Natural killer cell treated with Interleukin-12 subunit alpha and Interleukin-12 subunit beta and Interleukin-15 and Interleukin-18, amount 100 ng/mL, for 72 hours (primary cell): Measurements from ENCODE around the gene FAM3B. TPM values are rescaled to one million over a fixed set of nuclear protein-coding genes. Genes with fewer than 3 reads are reported as not detected.
A peak's percentile ranks its signal among the peaks of the same experiment; 100 is the strongest.
"Not testable (repeated sequence)": the region's sequence is repeated elsewhere in the genome, so short reads cannot be mapped to it uniquely, and the experiment has no call there.

Experiments
- ATAC-seq, 2 donors: fragments of 150-1000 bp; cut with Tn5 transposase in 1 of 2; sonication (Bioruptor Pico), chemical (Tn5 transposase) in 1 of 2; 2 replicates each; pipeline ENCODE4 v1.10.0; 2021
- DNase-seq: peaks from one replicate; pipeline ENCODE4 v3.0.0; 2022; ENCODE audit warnings: low spot score
- H3K27ac Mint-ChIP-seq, 2 donors: 1 replicate in 1 of 2; 2 replicates in 1 of 2; pipeline ENCODE4 v1.8.0; 2022; ENCODE audit warnings: mixed read lengths in 2 of 2, mild to moderate bottlenecking in 1 of 2, moderate library complexity in 1 of 2
- H3K27me3 Mint-ChIP-seq, 2 donors: 1 replicate in 1 of 2; 2 replicates in 1 of 2; pipeline ENCODE4 v1.8.0; 2022; ENCODE audit warnings: mixed read lengths in 2 of 2
- H3K36me3 Mint-ChIP-seq: one replicate; pipeline ENCODE4 v1.8.0; 2022; ENCODE audit warnings: mixed read lengths
- H3K4me1 Mint-ChIP-seq, 2 donors: 1 replicate in 1 of 2; 2 replicates in 1 of 2; pipeline ENCODE4 v1.8.0; 2022; ENCODE audit warnings: low read depth in 2 of 2, mixed read lengths in 2 of 2, mild to moderate bottlenecking in 1 of 2
- H3K4me3 Mint-ChIP-seq: one replicate; pipeline ENCODE4 v1.8.0; 2022; ENCODE audit warnings: mixed read lengths
- H3K9me3 Mint-ChIP-seq: 2 replicates; pipeline ENCODE4 v1.8.0; 2022; ENCODE audit warnings: mixed read lengths
- total RNA-seq, 2 donors: library from RNA; stranded (reverse); gene quantifications; one replicate each; pipeline ENCODE4 v1.2.3, GENCODE V29; 2022

The FAM3B gene
- total RNA-seq, 2 donors from 2014 or later = not detected

DNA sequence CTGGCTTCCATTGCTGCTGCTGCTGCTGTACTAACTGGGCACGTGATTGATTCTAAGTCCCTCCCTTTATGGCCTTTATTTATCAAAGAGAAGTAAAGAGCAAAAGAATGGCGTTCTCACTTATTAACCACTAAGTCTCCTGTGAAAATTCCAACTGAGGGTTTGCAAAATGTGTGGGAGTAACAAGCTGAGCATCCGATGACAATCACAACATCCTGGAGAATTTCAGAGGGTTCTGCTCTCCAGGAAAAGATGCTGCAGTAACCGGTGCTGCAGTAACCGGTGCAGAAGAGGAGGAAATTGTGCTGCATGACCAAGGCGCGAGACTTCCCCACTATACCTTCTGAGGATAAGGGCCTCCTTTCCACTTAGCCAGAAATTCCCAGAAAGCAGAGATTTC lies 32.5 kb downstream of the FAM3B start:
- DNase-seq (no peak), ATAC-seq (no peak)
- Mint-ChIP-seq H3K36me3 (no peaks in the 10 kb centered on the region), H3K9me3 (no peaks in the 10 kb centered on the region), H3K4me1 (no peaks in the 10 kb centered on the region), H3K4me3 (no peak overlapping the region), H3K27ac (no peak overlapping the region), H3K27me3 (peaks cover 16 to 22% of the 10 kb centered on the region in 2 donors)

DNA sequence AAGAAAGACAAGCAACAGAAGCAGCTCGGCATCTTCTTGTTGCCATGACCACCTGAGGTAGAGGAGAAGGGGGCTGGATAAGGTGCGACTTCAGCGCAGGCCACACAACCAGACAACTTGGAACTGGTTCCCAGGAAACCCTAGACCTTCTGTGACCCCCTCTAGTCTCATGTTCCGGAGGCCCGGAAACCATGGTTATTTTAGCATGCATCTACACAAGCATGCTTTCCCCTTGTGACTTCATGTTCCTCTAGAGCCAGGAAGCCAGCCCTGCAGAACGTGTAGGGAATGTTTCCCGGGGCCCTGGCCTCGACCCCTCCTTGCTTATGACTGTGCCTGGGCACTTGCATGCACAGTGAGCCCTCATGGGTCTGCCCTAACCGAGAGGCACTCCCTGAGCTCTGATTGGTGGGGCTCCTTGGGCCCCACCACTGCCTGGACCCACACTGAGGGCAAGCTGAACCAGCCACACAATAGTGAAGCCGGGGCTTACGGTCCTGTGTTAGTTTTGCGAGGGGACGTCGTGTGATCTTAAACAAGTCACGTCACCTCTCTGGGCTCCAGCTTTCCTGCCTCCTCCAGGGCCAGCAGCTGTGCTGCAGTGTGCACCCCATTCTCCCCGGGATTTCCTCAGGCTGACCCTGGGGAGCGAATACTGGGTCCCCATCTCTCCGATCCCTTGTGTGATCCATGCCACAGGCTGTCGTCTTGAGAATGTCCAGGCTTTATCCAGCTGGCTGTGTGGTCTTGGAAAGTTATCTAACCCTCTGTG lies 33.2 kb downstream of the FAM3B start:
- H3K27ac Mint-ChIP-seq = no peak overlapping the region
- no peaks in the 10 kb centered on the region for H3K4me1 Mint-ChIP-seq
- no peak overlapping the region for H3K4me3 Mint-ChIP-seq
- H3K27me3 Mint-ChIP-seq = peaks cover 19 to 22% of the 10 kb centered on the region in 2 donors
- H3K36me3 Mint-ChIP-seq = no peaks in the 10 kb centered on the region
- ATAC-seq = peak; percentile 27 to 32
- no peaks in the 10 kb centered on the region for H3K9me3 Mint-ChIP-seq
- no peak for DNase-seq

DNA sequence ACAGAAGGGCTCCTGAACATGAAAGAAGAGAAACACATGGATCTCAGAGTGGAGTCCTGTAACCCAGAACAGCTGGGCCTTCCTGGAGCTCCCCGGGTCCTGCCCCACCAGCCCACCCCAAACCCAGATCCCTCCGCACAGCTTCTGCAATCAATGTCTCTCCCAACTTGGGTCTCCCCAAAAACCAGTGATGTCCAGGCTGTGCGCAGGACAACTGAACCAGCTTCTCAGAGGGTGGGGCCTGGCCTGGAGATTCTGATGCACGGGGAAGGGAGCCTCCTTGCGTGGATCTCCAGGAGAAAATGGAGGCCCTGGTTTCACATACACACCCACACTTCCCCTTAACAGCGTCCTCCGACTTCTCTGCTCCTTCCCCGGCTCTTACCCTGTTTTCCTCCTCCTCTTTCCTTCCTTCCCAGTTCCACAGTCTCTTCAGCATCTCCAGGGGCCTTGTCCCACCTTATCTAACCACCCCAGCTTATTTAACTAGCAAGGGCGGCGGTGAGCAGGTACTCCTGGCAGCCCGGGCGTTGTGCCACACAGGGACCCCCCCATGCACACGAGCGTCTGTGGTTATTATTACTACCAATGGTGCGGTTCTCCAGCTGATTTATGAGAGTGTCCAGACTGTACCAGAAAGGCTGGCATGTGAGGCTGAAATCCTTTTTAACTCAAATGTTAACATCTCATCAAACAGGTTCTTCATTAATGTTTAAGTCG lies 34.0 kb downstream of the FAM3B start:
- Mint-ChIP-seq H3K4me3 (no peak overlapping the region), H3K27ac (no peak overlapping the region), H3K4me1 (no peaks in the 10 kb centered on the region), H3K27me3 (peaks cover 17 to 22% of the 10 kb centered on the region in 2 donors), H3K36me3 (no peaks in the 10 kb centered on the region), H3K9me3 (no peaks in the 10 kb centered on the region)
- DNase-seq (no peak), ATAC-seq (no peak)

DNA sequence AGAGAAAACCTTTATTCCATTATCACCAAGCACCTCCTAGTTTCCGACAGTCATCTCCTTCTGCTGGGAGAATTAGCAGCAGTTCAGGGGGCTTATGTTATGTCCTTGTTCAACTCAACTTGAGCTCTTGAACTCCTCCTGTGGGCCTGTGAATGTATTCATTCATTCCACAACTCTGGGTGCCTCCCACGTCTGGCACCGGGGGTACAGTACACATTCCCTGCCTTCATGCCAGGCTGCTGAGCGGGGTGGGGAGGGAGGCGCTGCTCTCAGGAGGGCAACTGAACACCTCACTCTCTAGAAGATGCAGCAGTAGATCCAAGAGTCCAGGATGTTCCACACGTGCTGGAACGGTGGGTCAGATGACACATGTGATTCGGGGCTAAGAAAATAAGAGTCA lies 40.9 kb downstream of the FAM3B start:
- no peak for ATAC-seq
- Mint-ChIP-seq H3K27ac (no peak overlapping the region), H3K36me3 (no peaks in the 10 kb centered on the region), H3K4me1 (peaks cover 10 to 11% of the 10 kb centered on the region in 2 donors), H3K4me3 (no peak overlapping the region), H3K9me3 (no peaks in the 10 kb centered on the region), H3K27me3 (peaks cover 0 to 6% of the 10 kb centered on the region in 2 donors)
- DNase-seq = no peak

DNA sequence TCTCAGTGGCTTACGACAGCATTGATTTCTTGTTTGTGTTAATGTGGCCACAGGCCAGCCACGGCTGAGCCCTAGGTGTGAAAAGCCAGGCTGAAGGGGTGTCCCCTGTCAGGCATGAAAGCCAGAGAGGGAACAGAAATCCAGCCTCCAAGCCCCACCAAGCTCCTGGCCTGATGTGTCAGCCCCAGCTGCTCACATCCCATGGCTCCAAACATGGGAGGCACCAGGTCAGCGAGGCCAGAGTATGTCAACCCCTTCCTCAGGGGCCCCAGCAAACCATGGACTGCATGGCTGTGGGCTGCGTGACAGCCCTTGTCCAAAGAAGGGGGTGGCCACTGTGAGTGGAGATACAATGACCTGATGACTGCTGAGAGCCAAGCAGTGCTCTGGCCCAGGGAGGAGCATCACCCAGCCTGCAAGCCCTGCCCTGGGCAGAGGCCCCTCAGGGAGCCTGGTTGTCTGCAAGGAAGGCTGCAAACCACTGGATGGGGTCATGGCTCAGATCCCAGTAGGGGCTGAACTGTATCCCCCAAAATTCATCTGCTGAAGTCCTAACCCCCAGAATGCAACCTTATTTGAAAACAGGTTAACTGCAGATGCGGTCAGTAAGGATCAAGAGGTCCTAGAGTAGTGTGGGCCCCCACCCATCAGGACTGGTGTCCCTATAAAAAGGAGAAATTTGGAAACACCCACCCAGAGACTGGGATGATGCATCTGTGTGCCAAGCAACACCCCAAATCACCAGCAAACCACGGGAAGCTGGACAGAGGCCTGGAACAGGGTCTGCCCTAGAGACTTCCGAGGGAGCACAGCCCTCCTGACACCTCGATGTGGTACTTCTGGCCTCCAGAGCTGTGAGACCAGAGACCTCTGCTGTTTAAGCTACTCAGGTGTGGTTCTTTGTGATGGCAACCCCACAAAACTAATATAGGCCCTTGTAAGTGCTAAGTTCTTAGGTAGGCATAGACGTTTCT lies 41.9 kb downstream of the FAM3B start:
- no peak overlapping the region for H3K4me3 Mint-ChIP-seq
- ATAC-seq (no peak), DNase-seq (no peak)
- no peaks in the 10 kb centered on the region for H3K36me3 Mint-ChIP-seq
- H3K27ac Mint-ChIP-seq = no peak overlapping the region
- H3K4me1 Mint-ChIP-seq = peaks cover 17 to 21% of the 10 kb centered on the region in 2 donors
- H3K9me3 Mint-ChIP-seq = no peaks in the 10 kb centered on the region
- H3K27me3 Mint-ChIP-seq = peaks cover 0 to 6% of the 10 kb centered on the region in 2 donors

DNA sequence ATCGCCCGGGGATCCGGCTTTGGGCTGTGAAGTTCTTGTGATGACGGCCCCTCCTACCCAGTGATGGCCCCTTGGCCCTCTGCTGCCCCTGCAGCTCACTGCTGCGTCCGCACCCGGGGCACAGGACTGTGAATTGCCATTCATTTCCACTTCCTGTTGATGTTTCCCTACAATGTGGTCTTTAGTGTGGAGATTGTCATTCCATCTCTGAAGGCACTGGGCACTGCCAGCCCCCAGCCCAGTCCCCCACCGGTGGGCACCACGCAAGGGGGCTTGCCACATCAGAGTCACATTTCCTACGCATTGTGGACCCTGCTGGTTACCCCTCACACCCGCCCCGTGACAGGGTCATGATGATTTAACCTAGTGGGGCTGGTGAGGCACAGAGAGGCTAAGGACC lies 42.7 kb downstream of the FAM3B start:
- Mint-ChIP-seq H3K27me3 (peaks cover 0 to 4% of the 10 kb centered on the region in 2 donors), H3K4me3 (no peak overlapping the region), H3K9me3 (no peaks in the 10 kb centered on the region), H3K27ac (no peak overlapping the region), H3K4me1 (peaks cover 17 to 26% of the 10 kb centered on the region in 2 donors), H3K36me3 (no peaks in the 10 kb centered on the region)
- DNase-seq = no peak
- no peak for ATAC-seq

DNA sequence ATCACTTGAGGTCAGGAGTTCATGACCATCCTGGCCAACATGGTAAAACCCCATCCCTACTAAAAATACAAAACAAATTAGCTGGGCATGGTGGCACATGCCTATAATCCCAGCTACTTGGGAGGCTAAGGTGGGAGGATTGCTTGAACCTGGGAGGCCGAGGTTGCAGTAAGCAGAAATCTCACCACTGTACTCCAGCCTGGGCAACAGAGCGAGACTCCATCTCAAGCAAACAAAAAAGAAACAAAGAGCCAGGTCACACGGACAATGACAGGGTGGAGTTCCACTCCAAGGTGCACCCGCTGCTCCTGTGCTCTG lies 43.1 kb downstream of the FAM3B start:
- not testable (repeated sequence) for H3K27me3 Mint-ChIP-seq, DNase-seq, H3K36me3 Mint-ChIP-seq, H3K9me3 Mint-ChIP-seq, H3K27ac Mint-ChIP-seq, ATAC-seq, H3K4me3 Mint-ChIP-seq
- peaks cover 17 to 26% of the 10 kb centered on the region in 2 donors for H3K4me1 Mint-ChIP-seq

DNA sequence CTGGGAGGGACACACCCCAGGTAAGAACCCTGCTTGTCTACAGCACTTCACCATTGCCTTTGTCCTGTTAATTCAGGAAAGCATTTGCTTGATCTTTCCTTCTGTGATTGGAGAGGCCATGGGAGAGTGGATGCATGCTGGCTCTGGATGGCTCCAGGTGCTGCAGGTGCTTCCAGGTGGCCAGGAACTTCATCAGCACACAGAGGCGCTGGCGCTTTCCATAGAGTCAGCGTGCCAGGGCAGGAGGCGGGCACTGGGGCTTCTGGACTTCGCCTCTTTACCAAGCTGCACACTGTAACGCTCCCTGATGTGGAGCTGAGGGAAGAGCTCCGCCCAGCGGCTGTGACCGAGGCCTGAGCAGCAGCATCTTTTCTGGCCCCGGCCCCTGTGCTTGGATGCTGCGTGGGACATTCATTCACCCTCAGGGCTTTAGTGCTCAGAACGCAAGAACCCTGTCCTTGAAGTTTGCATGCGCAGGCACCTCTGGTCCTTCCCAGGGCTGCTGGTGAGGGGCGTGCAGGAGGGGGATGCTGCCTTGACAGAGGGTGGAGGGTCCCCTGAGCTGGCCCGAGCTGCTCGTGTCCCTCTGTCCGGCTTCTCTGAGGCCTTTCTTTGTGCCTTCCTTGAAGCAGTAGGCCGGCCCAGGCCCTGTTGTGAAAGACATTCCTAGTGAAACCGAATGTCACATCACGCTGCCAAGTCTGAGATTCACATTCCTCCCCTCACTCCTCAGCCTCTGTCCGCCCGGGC lies 43.6 kb downstream of the FAM3B start:
- no peaks in the 10 kb centered on the region for H3K36me3 Mint-ChIP-seq
- no peak for DNase-seq
- no peak for ATAC-seq
- no peak overlapping the region for H3K4me3 Mint-ChIP-seq
- peaks cover 18 to 26% of the 10 kb centered on the region in 2 donors for H3K4me1 Mint-ChIP-seq
- peaks cover 0 to 2% of the 10 kb centered on the region in 2 donors for H3K27me3 Mint-ChIP-seq
- H3K27ac Mint-ChIP-seq = no peak overlapping the region
- no peaks in the 10 kb centered on the region for H3K9me3 Mint-ChIP-seq

DNA sequence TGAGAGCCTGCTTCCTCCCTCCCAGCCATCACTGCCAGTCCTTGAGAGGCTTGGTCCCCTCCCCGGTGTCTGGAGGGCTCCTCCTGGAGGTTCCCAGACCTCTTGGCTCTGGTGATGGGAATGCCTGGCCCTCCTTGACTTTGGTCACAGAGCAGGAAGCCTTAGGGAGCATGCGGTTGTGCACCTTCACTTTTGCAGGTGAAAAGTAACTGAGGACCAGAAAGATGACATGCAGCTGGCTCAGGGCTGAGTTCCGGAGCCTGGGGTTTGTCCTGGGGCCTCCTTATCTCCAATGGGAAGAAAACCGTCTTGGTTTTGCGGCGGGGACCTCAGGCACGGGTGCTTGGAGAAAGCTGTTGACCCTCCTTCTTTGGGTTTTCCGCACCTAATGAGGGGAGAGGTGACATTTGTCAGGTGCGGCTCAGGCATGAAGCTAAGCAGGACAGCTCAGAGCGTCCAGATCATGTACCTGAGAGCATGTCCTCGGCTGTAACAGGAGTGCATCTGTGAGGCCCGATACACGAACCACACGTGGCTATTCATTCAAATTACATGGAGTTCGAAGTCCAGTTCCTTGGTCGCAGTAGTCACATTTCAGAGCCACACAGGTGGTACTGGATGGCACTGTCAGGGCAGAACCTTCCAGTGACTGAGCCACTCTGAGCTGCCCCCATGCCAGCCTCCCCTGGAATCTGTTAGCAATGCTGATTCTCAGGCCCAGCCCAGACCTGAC lies 44.6 kb downstream of the FAM3B start:
- H3K4me1 Mint-ChIP-seq = peaks cover 19 to 26% of the 10 kb centered on the region in 2 donors
- ATAC-seq = no peak

DNA sequence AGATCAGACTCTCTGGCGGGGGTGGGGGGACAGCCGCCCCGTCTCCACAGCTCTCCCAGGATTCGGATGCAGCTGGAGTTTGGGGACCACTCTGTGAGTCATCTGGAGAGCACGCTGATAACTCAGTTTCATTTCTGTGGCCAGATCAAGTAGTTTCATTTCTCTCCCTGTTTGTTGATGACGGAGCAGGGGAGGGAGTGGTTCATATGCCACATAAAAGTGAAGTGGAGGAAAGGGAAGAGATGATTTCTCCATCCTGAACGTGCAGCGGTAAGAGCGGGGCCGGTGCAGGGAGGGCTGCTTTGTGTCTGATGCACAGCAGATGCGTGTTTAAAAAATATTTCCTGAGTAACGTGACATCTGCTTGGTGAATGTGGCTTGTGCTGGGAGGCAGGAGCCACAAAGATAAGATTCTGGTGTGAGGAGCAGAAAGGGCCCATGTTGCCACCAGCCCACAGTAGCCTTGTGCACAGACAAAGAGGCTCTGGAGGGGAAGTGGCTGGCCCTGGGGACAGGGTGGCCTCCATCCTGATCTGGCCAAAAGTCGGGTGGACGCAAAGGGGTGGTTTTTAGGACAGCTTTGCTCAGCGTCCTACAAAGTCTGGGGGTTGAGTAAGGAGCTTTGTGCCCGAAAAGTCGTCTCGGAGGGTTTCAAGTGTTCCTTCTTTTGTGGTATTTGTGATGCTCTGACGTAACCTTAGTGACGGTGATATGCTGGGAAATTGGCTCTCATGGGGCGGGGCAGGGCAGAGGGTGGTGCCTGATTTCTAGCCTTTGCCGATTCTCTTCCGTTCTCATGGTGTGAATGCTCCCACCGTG lies 45.4 kb downstream of the FAM3B start, which contains the start of gene MX2:
Gene MX2, plus strand, starts transcription at position 242 of the 819 bp plus-strand sequence. CDS start 14,880 bp downstream, outside the sequence.
- Mint-ChIP-seq H3K27ac (peak within 1 kb of the TSS; percentile 93 to 98), H3K36me3 (no peaks in the 10 kb centered on the region), H3K4me3 (peak within 1 kb of the TSS; percentile 94), H3K9me3 (no peaks in the 10 kb centered on the region), H3K27me3 (no peaks in the 10 kb centered on the region), H3K4me1 (peaks cover 19 to 26% of the 10 kb centered on the region in 2 donors)
- ATAC-seq = peak; percentile 85 to 86
- DNase-seq = peak; percentile 66

More for the DNA sequence above, 44.6 kb downstream of the FAM3B start:
- Mint-ChIP-seq H3K27me3 (no peaks in the 10 kb centered on the region), H3K36me3 (no peaks in the 10 kb centered on the region), H3K9me3 (no peaks in the 10 kb centered on the region), H3K4me3 (peak overlapping the region; percentile 94), H3K27ac (peak overlapping the region; percentile 93 to 98)
- no peak for DNase-seq

DNA sequence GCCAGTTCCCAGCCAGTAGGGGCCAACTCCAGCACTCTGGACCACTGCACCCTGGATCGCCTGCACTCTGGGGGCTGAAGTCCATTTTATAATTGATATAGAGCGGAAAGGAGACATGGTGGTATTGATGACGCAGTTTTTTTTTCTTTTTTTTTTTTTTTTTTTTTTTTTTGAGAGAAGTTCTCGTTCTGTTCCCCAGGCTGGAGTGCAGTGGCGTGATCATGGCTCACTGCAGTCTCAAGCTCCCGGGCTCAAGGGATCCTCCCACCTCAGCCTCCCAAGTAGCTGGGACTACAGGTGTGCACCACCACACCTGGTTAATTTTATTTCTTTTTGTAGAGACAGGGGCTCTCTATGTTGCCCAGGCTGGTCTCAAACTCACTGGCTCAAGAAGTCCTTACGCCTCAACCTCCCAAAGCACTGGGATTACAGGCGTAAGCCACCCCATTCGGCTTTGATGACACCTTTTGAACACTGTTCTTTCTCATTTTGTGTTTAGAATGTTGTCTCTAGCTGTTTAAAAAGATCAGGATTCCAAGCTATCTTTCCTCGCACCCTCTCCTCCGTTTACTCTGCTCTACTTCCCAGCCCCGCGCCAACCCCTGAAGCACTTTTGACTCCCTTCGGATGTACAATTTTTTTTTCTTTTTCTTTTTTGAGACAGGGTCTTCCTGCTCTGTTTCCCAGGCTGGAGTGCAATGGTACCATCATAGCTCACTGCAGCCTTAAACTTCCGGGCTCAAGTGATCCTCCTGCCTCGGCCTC lies 46.2 kb downstream of the FAM3B start:
- DNase-seq = no peak
- no peaks in the 10 kb centered on the region for H3K36me3 Mint-ChIP-seq
- peaks cover 19 to 29% of the 10 kb centered on the region in 2 donors for H3K4me1 Mint-ChIP-seq
- H3K4me3 Mint-ChIP-seq = peak overlapping the region; percentile 94
- no peaks in the 10 kb centered on the region for H3K27me3 Mint-ChIP-seq
- ATAC-seq = no peak
- peak overlapping the region; percentile 93 to 98 for H3K27ac Mint-ChIP-seq
- H3K9me3 Mint-ChIP-seq = no peaks in the 10 kb centered on the region
